ENCODE measurements around the gene FARP1.

FARP1 gene

DNA sequence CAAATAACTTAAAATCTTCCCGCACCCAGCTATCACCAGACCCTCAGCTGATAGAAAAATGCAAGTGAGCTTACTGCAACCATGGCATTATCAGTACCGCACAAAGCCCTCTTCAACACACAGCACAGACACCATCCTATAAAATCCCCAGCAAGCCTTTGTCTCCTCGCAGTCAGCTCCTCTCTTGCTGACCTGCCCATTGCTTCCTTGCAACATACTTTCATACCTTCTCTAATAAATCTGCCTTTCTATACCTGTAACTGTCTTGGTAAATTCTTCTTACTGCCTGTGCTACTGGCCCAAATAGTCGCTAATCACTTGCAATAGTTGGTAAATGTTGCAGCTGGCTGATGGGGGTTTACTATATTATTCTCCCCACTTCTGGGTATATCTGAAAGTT is 43.3 kb upstream of the FARP1 start:
- DNase-seq: no peak
- Histone ChIP-seq H3K27ac (no peak overlapping the region), H3K36me3 (no peaks in the 10 kb centered on the region), H3K4me3 (ENCODE audit: low read depth, low read length) (no peak overlapping the region), H3K27me3 (ENCODE audit: insufficient read depth, low read depth, severe bottlenecking) (no peaks in the 10 kb centered on the region), H3K9me3 (ENCODE audit: severe bottlenecking) (no peaks in the 10 kb centered on the region)
- TF ChIP-seq, protein P1, sequence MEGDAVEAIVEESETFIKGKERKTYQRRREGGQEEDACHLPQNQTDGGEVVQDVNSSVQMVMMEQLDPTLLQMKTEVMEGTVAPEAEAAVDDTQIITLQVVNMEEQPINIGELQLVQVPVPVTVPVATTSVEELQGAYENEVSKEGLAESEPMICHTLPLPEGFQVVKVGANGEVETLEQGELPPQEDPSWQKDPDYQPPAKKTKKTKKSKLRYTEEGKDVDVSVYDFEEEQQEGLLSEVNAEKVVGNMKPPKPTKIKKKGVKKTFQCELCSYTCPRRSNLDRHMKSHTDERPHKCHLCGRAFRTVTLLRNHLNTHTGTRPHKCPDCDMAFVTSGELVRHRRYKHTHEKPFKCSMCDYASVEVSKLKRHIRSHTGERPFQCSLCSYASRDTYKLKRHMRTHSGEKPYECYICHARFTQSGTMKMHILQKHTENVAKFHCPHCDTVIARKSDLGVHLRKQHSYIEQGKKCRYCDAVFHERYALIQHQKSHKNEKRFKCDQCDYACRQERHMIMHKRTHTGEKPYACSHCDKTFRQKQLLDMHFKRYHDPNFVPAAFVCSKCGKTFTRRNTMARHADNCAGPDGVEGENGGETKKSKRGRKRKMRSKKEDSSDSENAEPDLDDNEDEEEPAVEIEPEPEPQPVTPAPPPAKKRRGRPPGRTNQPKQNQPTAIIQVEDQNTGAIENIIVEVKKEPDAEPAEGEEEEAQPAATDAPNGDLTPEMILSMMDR (IDR thresholded peaks at IDR 0.05; ENCODE audit: low read depth, low read length): no peak

DNA sequence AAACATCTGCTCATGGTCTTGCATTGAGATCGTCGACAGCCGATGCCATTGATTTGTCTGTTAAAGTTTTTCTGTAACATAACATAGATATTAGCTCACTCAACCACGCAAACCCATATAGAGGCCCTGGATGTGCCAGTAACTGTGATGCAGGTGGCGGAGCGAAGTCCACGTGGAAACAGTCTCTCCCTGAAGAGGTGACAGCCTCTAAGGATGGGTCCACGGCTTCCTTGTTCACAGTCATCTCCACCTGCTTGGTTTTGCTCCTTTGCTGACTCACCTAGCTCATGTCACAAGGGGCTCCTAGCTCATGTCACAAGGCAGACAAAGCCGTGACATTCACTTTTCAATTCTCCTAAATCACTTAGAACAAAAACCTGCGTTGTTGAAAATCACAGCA is 42.4 kb upstream of the FARP1 start:
- Histone ChIP-seq H3K9me3 (ENCODE audit: severe bottlenecking) (no peaks in the 10 kb centered on the region), H3K4me3 (ENCODE audit: low read depth, low read length) (no peak overlapping the region), H3K36me3 (no peaks in the 10 kb centered on the region), H3K27me3 (ENCODE audit: insufficient read depth, low read depth, severe bottlenecking) (no peaks in the 10 kb centered on the region), H3K27ac (no peak overlapping the region)
- TF ChIP-seq, protein P1 (IDR thresholded peaks at IDR 0.05; ENCODE audit: low read depth, low read length): no peak
- DNase-seq: no peak

DNA sequence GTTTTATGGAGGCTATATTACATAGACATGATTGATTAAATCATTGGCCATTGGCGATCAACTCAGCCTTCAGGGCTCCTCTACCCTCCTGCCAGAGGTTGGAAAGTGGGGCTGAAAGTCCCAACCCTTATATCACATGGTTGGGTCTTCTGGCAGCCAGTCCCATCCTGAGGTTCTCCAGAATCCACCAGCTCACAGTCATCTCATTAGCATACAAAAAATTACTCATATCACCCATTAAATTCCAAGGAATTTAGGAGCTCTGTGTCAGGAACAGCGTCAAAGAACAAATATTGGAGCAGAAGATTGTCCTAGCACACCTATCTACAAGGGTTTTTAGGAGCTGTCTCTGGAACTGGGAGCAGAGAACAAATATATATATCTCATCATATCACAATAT is 39.4 kb upstream of the FARP1 start:
- no peaks in the 10 kb centered on the region for H3K27me3 ChIP-seq (ENCODE audit: insufficient read depth, low read depth, severe bottlenecking)
- H3K4me3 ChIP-seq (ENCODE audit: low read depth, low read length): no peak overlapping the region
- TF ChIP-seq, protein P1 (IDR thresholded peaks at IDR 0.05; ENCODE audit: low read depth, low read length): no peak
- no peak overlapping the region for H3K27ac ChIP-seq
- peaks cover 9% of the 10 kb centered on the region for H3K9me3 ChIP-seq (ENCODE audit: severe bottlenecking)
- H3K36me3 ChIP-seq: no peaks in the 10 kb centered on the region
- no peak for DNase-seq

DNA sequence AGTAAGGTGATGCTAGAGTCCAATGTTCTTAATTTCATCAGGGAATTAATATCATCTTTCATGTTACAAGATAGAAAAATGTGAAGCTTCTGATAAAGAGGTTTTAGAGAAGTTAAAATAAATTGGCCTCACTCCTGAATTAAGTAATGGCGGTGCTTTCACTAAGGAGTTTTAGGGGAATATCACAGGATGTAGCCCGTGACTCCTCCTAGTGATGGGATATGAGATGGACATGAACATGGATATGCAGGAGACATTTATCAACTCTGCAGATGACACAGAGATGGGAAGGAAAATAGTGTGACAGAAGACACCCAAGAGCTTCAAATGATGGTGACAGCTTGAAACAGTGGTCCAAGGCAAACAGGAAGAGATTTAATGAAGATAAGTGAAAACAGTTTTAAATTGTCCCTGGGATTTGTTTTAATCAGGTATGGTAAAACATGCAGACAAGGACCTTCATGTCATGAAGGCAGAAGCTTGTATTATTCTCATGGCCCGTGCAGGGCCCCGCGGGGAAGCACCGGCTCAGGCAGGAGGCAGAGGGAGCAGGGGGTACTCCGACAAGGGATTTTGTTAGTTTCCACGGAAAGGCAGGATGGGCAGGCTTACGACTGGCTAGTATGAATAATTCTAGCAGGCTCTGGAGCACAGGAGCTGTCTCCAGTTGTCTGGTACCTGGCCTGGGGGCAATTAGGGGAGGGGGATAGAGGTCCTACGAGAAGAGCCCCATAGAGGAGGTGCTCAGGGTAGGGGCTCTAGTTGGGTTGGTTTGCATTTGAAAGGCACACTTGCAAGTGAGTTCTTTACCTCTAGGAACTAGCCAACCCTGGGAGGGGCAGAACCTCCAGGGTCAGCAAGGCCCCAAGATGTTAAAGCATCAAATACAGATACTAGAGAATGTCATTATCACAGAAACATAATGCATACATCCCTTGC is 38.7 kb upstream of the FARP1 start:
- Histone ChIP-seq H3K27ac (no peak overlapping the region), H3K4me3 (ENCODE audit: low read depth, low read length) (no peak overlapping the region), H3K36me3 (no peaks in the 10 kb centered on the region), H3K9me3 (ENCODE audit: severe bottlenecking) (peaks cover 9% of the 10 kb centered on the region), H3K27me3 (ENCODE audit: insufficient read depth, low read depth, severe bottlenecking) (no peaks in the 10 kb centered on the region)
- no peak for DNase-seq
- TF ChIP-seq, protein P1 (IDR thresholded peaks at IDR 0.05; ENCODE audit: low read depth, low read length): peak; percentile 49

DNA sequence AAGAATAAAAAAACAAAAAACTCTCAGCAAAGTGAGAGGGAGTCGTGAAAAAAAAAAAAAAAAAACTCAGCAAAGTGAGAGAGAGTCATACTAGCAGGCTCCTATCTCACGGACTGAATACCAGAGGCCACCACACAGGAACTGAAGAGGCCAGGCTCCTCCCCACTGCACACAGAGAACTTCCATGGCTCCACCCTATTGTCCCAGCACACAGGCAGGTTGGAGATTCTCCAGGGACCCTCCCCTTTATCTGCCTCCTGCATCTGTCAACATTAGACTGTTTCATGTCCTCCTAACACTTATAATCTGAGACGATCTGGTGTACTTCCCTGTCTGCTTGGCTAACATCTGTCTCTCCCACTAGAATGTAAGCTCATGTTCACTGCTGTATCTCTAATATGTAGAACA is 37.0 kb upstream of the FARP1 start:
- no peaks in the 10 kb centered on the region for H3K27me3 ChIP-seq (ENCODE audit: insufficient read depth, low read depth, severe bottlenecking)
- DNase-seq: no peak
- H3K9me3 ChIP-seq (ENCODE audit: severe bottlenecking): peaks cover 9% of the 10 kb centered on the region
- H3K36me3 ChIP-seq: no peaks in the 10 kb centered on the region
- H3K4me3 ChIP-seq (ENCODE audit: low read depth, low read length): no peak overlapping the region
- TF ChIP-seq, protein P1 (IDR thresholded peaks at IDR 0.05; ENCODE audit: low read depth, low read length): no peak
- no peak overlapping the region for H3K27ac ChIP-seq
